RWPE1 (cell line): ENCODE measurements around the gene FAM181A.

Experiments used
- CTCF ChIA-PET: fragments of 350-600 bp; sonication (Branson Sonifier 250); formaldehyde crosslinking; extraction: SDS; loops from one replicate; lab custom pipeline; 2021; lab: Yijun Ruan, JAX
- POLR2A ChIA-PET: fragments of 400-600 bp; formaldehyde crosslinking; extraction: SDS; loops from one replicate; lab custom pipeline; 2020; ENCODE audit warnings: antibody characterized with exemption; ENCODE audit not compliant: low non-redundant PET; lab: Yijun Ruan, JAX
- DNase-seq: peaks from one replicate; pipeline ENCODE4 v3.0.0; 2012; ENCODE audit warnings: low spot score
- H3K27ac ChIP-seq: fragments of 450-650 bp; 2 replicates; pipeline ENCODE4 v1.5.1; 2017
- TF ChIP-seq, protein P1 (sequence below): fragments of 450-650 bp; conservative IDR thresholded peaks from 2 replicates; pipeline ENCODE4 v1.5.1; 2017; ENCODE audit warnings: low read depth, mild to moderate bottlenecking

Gene FAM181A

DNA sequence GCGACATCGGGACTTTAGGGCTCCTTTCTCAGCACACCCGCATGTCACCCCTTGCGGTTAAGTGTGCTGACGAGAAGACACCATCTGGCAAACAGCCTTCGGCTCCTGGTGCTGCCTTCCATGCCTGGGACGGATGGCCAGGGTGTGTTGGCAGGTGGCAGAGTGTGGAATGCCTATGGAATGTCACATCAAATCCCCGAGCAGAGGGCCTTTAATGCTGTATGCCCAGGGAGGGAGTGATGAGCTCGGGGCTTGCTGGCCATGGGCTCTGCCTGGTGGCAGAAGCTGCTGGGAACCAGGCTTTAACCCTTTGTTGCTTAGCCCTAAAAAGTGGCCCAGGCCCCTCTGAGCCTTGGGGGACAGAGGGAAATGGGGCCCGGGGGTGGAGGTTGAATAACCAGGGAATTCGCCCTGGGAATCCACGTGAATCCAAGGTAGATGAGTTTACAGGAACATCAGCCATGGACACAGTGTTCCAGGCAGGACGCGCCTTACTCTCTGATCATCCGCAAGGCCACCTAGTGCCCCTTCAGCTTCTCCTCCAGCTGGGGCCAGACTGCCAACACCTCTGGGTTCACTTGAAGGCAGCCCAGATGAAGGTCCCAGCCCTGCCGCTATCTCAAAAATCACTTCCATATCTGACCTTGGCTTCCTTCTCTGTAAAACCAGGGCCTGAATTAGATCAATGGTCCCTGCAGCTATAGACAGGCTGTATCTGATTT lies 17.4 kb downstream of the FAM181A start:
- no peak overlapping the region for H3K27ac ChIP-seq
- POLR2A ChIA-PET: no interaction called here
- CTCF ChIA-PET: no interaction called here
- no peak for DNase-seq
- TF ChIP-seq, protein P1, sequence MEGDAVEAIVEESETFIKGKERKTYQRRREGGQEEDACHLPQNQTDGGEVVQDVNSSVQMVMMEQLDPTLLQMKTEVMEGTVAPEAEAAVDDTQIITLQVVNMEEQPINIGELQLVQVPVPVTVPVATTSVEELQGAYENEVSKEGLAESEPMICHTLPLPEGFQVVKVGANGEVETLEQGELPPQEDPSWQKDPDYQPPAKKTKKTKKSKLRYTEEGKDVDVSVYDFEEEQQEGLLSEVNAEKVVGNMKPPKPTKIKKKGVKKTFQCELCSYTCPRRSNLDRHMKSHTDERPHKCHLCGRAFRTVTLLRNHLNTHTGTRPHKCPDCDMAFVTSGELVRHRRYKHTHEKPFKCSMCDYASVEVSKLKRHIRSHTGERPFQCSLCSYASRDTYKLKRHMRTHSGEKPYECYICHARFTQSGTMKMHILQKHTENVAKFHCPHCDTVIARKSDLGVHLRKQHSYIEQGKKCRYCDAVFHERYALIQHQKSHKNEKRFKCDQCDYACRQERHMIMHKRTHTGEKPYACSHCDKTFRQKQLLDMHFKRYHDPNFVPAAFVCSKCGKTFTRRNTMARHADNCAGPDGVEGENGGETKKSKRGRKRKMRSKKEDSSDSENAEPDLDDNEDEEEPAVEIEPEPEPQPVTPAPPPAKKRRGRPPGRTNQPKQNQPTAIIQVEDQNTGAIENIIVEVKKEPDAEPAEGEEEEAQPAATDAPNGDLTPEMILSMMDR: no peak

DNA sequence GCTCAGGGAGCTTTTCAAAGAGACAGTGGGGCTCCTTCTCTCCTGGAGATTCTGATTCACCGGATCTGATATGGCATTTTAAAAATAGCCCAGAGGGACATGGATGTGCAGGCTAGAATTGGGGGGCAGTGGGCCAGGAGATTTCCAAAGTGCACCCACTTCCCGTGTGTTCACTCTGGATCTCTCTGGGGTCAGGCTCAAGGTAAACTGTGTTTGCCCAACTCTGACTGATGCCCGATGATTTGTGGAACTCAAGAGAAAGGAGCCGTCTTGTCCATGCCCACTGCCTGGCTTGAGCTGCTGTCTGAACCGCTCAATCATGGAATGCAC lies 17.9 kb downstream of the FAM181A start:
- ChIA-PET POLR2A (no interaction called here), CTCF (no interaction called here)
- no peak for DNase-seq
- TF ChIP-seq, protein P1: no peak
- no peak overlapping the region for H3K27ac ChIP-seq

DNA sequence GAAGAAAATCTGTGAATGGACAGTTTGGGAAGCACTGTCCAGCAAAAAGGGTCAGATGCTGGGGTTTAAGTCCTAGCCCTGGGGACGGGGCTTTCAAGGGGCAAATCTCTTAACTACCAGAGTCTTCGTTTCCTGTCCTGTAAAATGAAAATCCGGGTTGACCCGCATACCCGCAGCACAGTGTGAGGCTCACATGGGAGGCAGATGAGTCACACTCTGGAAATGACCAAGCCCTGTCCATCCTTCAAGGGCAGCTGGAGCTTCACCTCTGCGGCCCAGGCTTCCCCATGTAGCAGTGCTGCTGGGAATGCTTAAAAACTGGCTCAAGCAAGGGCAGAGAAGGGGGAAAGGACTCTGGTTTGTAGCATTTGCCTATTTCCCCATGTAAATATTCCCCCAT lies 19.0 kb downstream of the FAM181A start:
- peak overlapping the region; percentile 58 for H3K27ac ChIP-seq
- ChIA-PET POLR2A (interaction anchor here (1.1 kb wide), 1 partner anchor 9 kb away, joined by 3 read pairs; no protein-coding TSS in a partner anchor), CTCF (no interaction called here)
- TF ChIP-seq, protein P1: no peak
- DNase-seq: no peak

DNA sequence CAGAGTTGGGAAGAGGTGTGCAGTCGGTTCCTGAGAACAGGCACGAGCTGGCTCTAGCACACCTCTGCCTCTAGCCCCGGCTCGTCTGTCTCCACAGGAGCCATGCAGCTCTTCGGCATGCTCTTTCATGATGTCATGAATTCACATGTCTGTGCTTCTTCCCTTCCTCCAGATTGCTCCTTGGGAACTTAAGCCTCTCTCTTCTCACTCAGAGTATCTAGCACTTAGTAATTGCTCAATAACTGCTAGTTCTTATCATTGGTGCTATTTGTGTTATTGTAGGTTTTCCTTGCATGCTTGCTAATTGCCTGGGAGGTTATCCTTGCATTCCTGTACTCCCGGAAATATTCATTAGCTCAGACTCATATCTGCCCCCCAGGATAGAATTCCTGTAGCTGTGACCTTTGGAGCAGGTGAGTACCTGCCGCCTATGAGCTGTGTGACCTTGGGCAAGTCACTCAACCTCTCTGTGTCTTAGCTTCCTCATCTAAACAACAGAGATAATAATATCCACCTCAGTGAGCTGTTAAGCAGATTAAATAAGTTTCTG lies 19.5 kb downstream of the FAM181A start:
- POLR2A ChIA-PET: interaction anchor here (1.1 kb wide), 1 partner anchor 9 kb away, joined by 3 read pairs; no protein-coding TSS in a partner anchor
- DNase-seq: peak; percentile 28
- TF ChIP-seq, protein P1: no peak

DNA sequence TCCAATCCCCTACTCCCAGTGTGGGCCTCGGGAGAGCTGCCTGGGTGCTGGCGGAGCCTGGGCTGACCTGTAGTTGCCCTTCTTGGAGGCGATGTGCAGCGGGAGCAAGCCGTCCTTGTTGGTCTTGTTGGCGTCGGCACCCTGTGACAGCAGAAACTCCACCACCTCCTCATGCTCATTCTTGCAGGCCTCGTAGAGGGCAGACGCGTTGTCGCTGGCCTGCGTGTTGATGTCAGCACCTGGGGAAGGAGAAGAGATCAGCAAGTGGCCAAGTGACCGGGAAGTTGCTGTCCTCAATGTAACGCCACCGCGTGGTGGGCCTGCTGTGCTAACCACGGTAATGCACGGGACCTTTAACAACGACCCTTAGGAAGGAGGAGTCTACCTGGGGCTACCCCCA lies 20.1 kb downstream of the FAM181A start:
- DNase-seq: no peak
- POLR2A ChIA-PET: no interaction called here
- CTCF ChIA-PET: no interaction called here
- TF ChIP-seq, protein P1: no peak
- H3K27ac ChIP-seq: no peak overlapping the region

More for the DNA sequence above, 19.5 kb downstream of the FAM181A start:
- CTCF ChIA-PET: no interaction called here
- peak overlapping the region; percentile 58 for H3K27ac ChIP-seq

DNA sequence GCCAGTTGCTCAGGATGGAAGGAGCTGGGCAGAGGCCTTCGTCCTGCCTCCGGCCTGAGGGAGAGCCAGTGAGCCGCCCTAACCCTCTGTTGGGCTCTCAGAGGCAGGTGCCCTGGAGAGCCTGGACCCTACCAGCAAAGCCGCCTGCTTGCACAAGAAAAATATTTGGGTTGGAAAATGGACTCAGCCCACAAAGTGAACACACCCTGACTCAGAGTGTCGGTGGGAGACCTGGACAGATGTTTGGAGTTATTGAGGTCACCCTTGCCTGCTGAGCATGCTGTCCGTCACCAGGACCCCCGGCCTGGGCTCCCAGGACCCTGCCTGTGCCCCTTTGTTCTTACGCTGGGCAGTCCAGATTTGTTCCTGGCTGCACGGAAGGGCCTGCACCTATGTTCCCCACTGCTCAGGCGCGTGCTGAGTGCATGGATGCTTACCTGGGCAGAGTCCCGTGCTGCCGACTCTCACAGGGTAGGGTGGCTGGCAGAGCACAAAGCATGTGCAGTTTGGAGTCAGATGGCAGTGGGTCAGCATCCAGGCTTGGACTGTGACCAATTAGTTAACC lies 22.4 kb downstream of the FAM181A start:
- TF ChIP-seq, protein P1: no peak
- ChIA-PET CTCF (interaction anchor here (0.8 to 1.8 kb wide), 3 partner anchors 9 to 37 kb away, joined by 3 to 4 read pairs (median 3); no protein-coding TSS in a partner anchor), POLR2A (interaction anchor here (0.6 kb wide), 1 partner anchor 13 kb away, joined by 16 read pairs; no protein-coding TSS in a partner anchor)
- DNase-seq: no peak
- H3K27ac ChIP-seq: no peak overlapping the region
